Vagina (tissue), 2 donors: Measurements from ENCODE around the gene PDAP1.

ENCODE experiments used
- CTCF ChIP-seq, 3 experiments: fragments of 450-650 bp in 2 of 3; fragments of 200-600 bp in 1 of 3; sonication (generic) in 1 of 3; IDR thresholded peaks; one replicate each; pipeline ENCODE4 v1.5.1; 2017 to 2019; ENCODE audit warnings: antibody characterized with exemption in 3 of 3, mild to moderate bottlenecking in 2 of 3, moderate library complexity in 2 of 3
- POLR2A ChIP-seq, 2 donors: fragments of 450-650 bp; IDR thresholded peaks; one replicate each; pipeline ENCODE4 v1.6.1; 2017; ENCODE audit warnings: antibody characterized with exemption in 2 of 2, mild to moderate bottlenecking in 2 of 2, moderate library complexity in 2 of 2
- POLR2AphosphoS5 ChIP-seq, 2 donors: sonication (generic); formaldehyde crosslinking; IDR thresholded peaks; one replicate each; pipeline ENCODE4 v1.9.0; 2017; ENCODE audit warnings: antibody characterized with exemption in 2 of 2, mild to moderate bottlenecking in 2 of 2, low read depth in 1 of 2; ENCODE audit not compliant: insufficient read depth in 1 of 2

DNA sequence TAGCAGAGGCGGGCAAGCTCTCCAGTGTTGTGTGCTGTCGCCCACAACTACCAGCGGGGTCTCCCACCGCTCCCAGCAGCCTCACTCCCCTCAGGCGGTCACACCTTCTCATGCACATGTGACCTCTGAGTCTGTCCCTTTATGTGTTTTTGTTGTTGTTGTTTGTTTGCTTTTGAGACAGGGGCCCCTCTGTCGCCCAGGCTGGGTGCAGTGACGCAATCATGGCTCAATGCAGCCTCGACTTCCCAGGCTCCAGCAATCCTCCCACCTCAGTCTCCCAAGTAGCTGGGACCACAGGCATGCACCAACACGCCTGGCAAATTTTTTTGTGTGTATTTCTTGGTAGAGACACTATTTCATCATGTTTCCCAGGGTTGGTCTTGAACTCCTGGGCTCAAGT, 31.8 kb upstream of the PDAP1 start:
- TF ChIP-seq CTCF (IDR thresholded peaks at IDR 0.05) = no peak
- no peak for TF ChIP-seq POLR2AphosphoS5 (IDR thresholded peaks at IDR 0.05; ENCODE audit: insufficient read depth in 1 of 2, low read depth in 1 of 2)
- TF ChIP-seq POLR2A (IDR thresholded peaks at IDR 0.05) = no peak
